GM18951 (cell line): Measurements from ENCODE around the gene ZKSCAN1.
"Not testable (repeated sequence)": the region's sequence is repeated elsewhere in the genome, so short reads cannot be mapped to it uniquely, and the experiment has no call there.

Experiments
- POLR2A ChIP-seq: IDR thresholded peaks from 4 replicates; pipeline ENCODE4 v1.6.1; 2011; ENCODE audit warnings: mild to moderate bottlenecking; ENCODE audit not compliant: insufficient read length, insufficient read depth; ENCODE audit errors: extremely low read depth
- in situ Hi-C: fragments of 300-500 bp; cut with MboI; formaldehyde crosslinking; loops from one replicate; pipeline ENCODE4 v1.12.0; 2022; ENCODE audit warnings: low sequenced_read_pairs, mixed read lengths, inconsistent platforms; ENCODE audit not compliant: unreplicated experiment

Gene ZKSCAN1

GRCh38 chr7:100015232-100016214, at the start of gene ZKSCAN1:
ZKSCAN1 (plus strand) TSS chr7:100015596; CDS start chr7:100023507, 7,911 bp downstream.
- in situ Hi-C loops: no loop called here
- TF ChIP-seq POLR2A: peak; percentile 92

GRCh38 chr7:99969298-99969697, 46.1 kb upstream of the ZKSCAN1 start:
- TF ChIP-seq POLR2A: no peak
- in situ Hi-C loops: no loop called here

GRCh38 chr7:99969813-99970212, 45.6 kb upstream of the ZKSCAN1 start:
- in situ Hi-C loops: not testable (repeated sequence)

- no peak for TF ChIP-seq POLR2A
- in situ Hi-C loops: no loop called here
These were observed 44.2 kb upstream of the ZKSCAN1 start for GRCh38 chr7:99971242-99971641.

- in situ Hi-C loops: not testable (repeated sequence)
These were observed 41.6 kb upstream of the ZKSCAN1 start for GRCh38 chr7:99973817-99974216.

GRCh38 chr7:99974681-99975080, 40.7 kb upstream of the ZKSCAN1 start:
- in situ Hi-C loops: no loop called here
- TF ChIP-seq POLR2A: no peak

GRCh38 chr7:99975782-99976521, 39.4 kb upstream of the ZKSCAN1 start, which contains the start of gene AZGP1:
AZGP1 (minus strand) TSS chr7:99976031; CDS start chr7:99976020, 11 bp downstream.
- in situ Hi-C loops: no loop called here
- no peak for TF ChIP-seq POLR2A

- TF ChIP-seq POLR2A: no peak
- in situ Hi-C loops: no loop called here
These were observed 38.8 kb upstream of the ZKSCAN1 start for GRCh38 chr7:99976626-99977025.

GRCh38 chr7:99979814-99980225, 35.6 kb upstream of the ZKSCAN1 start:
- in situ Hi-C loops: not testable (repeated sequence)

GRCh38 chr7:99980448-99980872, 34.9 kb upstream of the ZKSCAN1 start:
- in situ Hi-C loops: not testable (repeated sequence)

- in situ Hi-C loops: not testable (repeated sequence)
These were observed 34.3 kb upstream of the ZKSCAN1 start for GRCh38 chr7:99981066-99981465.

- no peak for TF ChIP-seq POLR2A
- in situ Hi-C loops: no loop called here
These were observed 30.8 kb upstream of the ZKSCAN1 start for GRCh38 chr7:99984593-99984992.

GRCh38 chr7:99987306-99987705, 28.1 kb upstream of the ZKSCAN1 start:
- in situ Hi-C loops: not testable (repeated sequence)

GRCh38 chr7:99987846-99988245, 27.6 kb upstream of the ZKSCAN1 start:
- no peak for TF ChIP-seq POLR2A
- in situ Hi-C loops: no loop called here

GRCh38 chr7:99990460-99990852, 24.9 kb upstream of the ZKSCAN1 start:
- no peak for TF ChIP-seq POLR2A
- in situ Hi-C loops: no loop called here

- in situ Hi-C loops: not testable (repeated sequence)
These were observed 23.9 kb upstream of the ZKSCAN1 start for GRCh38 chr7:99991543-99991942.
